Stimulated activated CD8-positive, alpha-beta memory T cell treated with anti-CD3 and anti-CD28 coated beads, Interleukin-7, amount 100 ng/mL, for 4 hours (primary cell): ENCODE data around the gene PI4K2A.
A peak's percentile ranks its signal among the peaks of the same experiment; 100 is the strongest.
"Not testable (repeated sequence)": the region's sequence is repeated elsewhere in the genome, so short reads cannot be mapped to it uniquely, and the experiment has no call there.

Experiments
- DNase-seq, 2 donors: peaks; one replicate each; pipeline ENCODE4 v3.0.0-alpha.2; 2020; ENCODE audit warnings: low read depth in 2 of 2

Gene PI4K2A

GRCh38 chr10:97632949-97633884 is 7.3 kb upstream of the PI4K2A start, which contains the start of gene MORN4:
MORN4 (minus strand) TSS chr10:97633500; CDS start chr10:97619653, 13,847 bp downstream.
- peak; percentile 78 to 82 for DNase-seq

- no peak for DNase-seq
Observed at GRCh38 chr10:97633921-97634320, 6.5 kb upstream of the PI4K2A start.

GRCh38 chr10:97635577-97635976 is 4.9 kb upstream of the PI4K2A start:
- DNase-seq: no peak

GRCh38 chr10:97639090-97639489 is 1.4 kb upstream of the PI4K2A start:
- DNase-seq: not testable (repeated sequence)

- peak in 1 of 2 donors; percentile 6 for DNase-seq
Observed at GRCh38 chr10:97640868-97641811, 669 bp downstream of the PI4K2A start.

GRCh38 chr10:97642471-97643159 is 2.1 kb downstream of the PI4K2A start:
- DNase-seq: not testable (repeated sequence)

GRCh38 chr10:97643441-97643985 is 3.0 kb downstream of the PI4K2A start:
- no peak for DNase-seq

GRCh38 chr10:97644936-97645335 is 4.5 kb downstream of the PI4K2A start:
- DNase-seq: no peak

GRCh38 chr10:97647556-97647955 is 7.1 kb downstream of the PI4K2A start:
- DNase-seq: no peak

- peak; percentile 17 to 33 for DNase-seq
Observed at GRCh38 chr10:97648562-97649404, 8.3 kb downstream of the PI4K2A start.

GRCh38 chr10:97649405-97649750 is 8.9 kb downstream of the PI4K2A start:
- not testable (repeated sequence) for DNase-seq

GRCh38 chr10:97650726-97651125 is 10.3 kb downstream of the PI4K2A start:
- DNase-seq: no peak

- no peak for DNase-seq
Observed at GRCh38 chr10:97651773-97652172, 11.3 kb downstream of the PI4K2A start.

- DNase-seq: no peak
Observed at GRCh38 chr10:97656777-97657176, 16.3 kb downstream of the PI4K2A start.

GRCh38 chr10:97659589-97659988 is 19.1 kb downstream of the PI4K2A start:
- DNase-seq: no peak

GRCh38 chr10:97664282-97664850 is 23.9 kb downstream of the PI4K2A start:
- no peak for DNase-seq

GRCh38 chr10:97666992-97667391 is 26.5 kb downstream of the PI4K2A start:
- DNase-seq: no peak

GRCh38 chr10:97667463-97667862 is 27.0 kb downstream of the PI4K2A start:
- no peak for DNase-seq

GRCh38 chr10:97669571-97669970 is 29.1 kb downstream of the PI4K2A start:
- no peak for DNase-seq
